Measurements from ENCODE around the gene ABCB1.
"Not testable (repeated sequence)": the region's sequence is repeated elsewhere in the genome, so short reads cannot be mapped to it uniquely, and the experiment has no call there.

Gene ABCB1

GRCh38 chr7:87464830-87465533, 135.7 kb downstream of the ABCB1 start:
- DNase-seq: peak; percentile 68

- no peak for DNase-seq
These were observed 136.7 kb downstream of the ABCB1 start for GRCh38 chr7:87463982-87464381.

- DNase-seq: not testable (repeated sequence)
These were observed 140.2 kb downstream of the ABCB1 start for GRCh38 chr7:87460444-87460843.

- DNase-seq: no peak
These were observed 140.7 kb downstream of the ABCB1 start for GRCh38 chr7:87459941-87460340.

DNA sequence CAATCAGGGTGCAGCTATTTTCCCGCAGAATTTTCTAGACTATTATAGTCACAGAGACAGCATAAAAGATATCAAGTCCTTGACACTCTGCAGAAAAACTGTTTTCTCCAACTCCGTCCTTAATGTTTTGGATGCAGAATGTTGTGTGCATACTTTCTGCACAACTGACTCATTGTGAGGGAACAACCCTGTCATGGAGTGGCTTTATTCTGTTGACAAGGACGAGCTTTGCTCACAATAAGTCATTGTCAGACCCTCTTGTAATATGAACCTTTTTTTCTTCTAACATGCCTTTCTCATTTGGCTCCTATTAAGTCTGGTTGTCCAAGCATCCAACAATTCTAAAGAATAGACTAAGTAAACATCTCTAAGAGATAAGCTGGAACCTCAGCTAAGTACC, 142.5 kb downstream of the ABCB1 start:
- no peak for DNase-seq

DNA sequence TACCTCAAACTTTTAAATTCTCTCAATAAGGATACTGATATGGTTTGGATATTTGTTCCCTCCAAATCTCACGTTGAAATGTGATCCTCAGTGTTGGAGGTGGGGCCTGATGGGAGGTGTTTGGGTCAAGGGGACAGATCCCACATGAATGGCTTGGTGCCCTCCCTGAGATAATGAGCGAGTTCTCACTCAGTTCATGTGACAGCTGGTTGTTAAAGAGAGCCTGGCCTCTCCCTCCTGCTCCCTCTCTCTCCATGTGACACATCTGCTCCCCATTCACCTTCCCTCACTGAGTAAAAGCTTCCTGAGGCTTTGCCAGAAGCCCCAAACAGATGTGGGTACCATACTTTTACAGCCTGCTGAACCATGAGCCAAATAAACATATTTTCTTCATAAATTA, 144.4 kb downstream of the ABCB1 start:
- DNase-seq: no peak
